Measurements from ENCODE around the gene MMP20.

DNA sequence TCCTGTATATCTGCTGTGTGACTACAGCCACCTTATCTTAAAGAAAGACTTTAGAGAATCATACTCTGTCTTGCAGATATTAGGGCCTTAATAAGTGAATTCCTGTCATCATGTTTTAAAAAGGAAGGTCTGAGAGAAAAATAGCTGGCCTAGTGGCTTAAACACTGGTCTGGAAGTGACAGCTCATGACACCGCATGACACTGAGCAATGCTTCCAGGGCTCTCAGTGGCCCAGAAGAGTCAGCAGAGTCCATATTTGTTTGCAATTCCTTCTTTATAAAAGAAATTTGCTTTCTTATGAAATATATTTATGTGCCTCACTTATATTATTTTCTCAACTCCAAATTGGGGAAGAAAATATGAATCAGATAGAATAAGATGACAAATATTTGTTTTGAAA is 33.0 kb downstream of the MMP20 start:
- TF ChIP-seq, protein P1, sequence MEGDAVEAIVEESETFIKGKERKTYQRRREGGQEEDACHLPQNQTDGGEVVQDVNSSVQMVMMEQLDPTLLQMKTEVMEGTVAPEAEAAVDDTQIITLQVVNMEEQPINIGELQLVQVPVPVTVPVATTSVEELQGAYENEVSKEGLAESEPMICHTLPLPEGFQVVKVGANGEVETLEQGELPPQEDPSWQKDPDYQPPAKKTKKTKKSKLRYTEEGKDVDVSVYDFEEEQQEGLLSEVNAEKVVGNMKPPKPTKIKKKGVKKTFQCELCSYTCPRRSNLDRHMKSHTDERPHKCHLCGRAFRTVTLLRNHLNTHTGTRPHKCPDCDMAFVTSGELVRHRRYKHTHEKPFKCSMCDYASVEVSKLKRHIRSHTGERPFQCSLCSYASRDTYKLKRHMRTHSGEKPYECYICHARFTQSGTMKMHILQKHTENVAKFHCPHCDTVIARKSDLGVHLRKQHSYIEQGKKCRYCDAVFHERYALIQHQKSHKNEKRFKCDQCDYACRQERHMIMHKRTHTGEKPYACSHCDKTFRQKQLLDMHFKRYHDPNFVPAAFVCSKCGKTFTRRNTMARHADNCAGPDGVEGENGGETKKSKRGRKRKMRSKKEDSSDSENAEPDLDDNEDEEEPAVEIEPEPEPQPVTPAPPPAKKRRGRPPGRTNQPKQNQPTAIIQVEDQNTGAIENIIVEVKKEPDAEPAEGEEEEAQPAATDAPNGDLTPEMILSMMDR (IDR thresholded peaks at IDR 0.05), result no peak
- TF ChIP-seq POLR2A (IDR thresholded peaks at IDR 0.05), result no peak
